ENCODE data around the gene ATL3.
A peak's percentile ranks its signal among the peaks of the same experiment; 100 is the strongest.
"Not testable (repeated sequence)": the region's sequence is repeated elsewhere in the genome, so short reads cannot be mapped to it uniquely, and the experiment has no call there.

Gene ATL3

DNA sequence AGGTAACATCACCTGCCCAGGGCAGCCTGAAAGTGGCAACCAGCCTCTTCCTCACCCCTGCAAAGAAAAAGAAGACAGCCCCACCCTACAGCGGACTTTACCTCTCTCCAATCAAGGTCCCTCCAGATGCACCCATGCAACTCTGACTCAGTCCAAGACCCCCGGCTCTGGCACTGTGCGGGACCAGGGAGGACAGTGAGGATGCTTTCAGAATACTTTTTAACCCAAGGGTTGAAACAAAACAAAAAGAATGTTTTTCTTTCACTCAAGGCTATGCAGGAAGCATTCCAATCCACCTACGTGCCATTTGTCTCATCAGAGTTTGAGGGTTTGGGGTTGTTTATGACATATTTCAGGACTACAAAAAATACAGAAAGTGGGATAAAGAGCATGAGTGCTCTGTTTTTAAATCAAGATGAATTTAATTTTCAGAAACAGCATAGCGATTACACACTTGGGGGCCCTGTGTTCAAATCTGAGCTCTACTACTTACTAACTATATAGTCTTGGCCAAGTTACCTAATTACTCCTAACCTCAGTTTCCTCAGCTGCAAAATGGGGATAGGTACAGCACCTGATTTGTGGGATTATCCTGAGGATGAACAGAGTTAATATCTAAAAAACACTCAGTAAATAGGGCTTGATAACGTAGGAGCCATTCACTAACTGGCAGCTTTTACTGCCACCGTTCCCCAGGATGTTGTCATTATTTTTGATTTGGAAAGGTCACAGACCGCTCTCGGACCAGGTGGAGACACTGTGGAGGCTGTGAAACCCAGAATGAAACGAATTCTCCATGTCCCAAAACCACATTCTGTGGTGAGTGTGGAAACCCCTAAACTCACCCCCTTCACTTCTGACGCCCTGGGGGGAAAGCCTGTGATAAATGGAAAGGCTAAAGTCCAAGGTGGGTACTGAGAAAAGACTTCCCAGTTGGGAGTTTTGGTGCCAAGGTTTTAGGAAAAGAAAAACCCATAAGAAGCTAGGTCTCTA is 62.5 kb downstream of the ATL3 start:
- TF ChIP-seq, protein P1, sequence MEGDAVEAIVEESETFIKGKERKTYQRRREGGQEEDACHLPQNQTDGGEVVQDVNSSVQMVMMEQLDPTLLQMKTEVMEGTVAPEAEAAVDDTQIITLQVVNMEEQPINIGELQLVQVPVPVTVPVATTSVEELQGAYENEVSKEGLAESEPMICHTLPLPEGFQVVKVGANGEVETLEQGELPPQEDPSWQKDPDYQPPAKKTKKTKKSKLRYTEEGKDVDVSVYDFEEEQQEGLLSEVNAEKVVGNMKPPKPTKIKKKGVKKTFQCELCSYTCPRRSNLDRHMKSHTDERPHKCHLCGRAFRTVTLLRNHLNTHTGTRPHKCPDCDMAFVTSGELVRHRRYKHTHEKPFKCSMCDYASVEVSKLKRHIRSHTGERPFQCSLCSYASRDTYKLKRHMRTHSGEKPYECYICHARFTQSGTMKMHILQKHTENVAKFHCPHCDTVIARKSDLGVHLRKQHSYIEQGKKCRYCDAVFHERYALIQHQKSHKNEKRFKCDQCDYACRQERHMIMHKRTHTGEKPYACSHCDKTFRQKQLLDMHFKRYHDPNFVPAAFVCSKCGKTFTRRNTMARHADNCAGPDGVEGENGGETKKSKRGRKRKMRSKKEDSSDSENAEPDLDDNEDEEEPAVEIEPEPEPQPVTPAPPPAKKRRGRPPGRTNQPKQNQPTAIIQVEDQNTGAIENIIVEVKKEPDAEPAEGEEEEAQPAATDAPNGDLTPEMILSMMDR (IDR thresholded peaks at IDR 0.05) = no peak
- H3K4me3 ChIP-seq = no peak overlapping the region
- peak; percentile 31 for DNase-seq (ENCODE audit: low spot score)
- H3K27ac ChIP-seq = peak overlapping the region in 1 of 2 donors; percentile 44

GRCh38 chr11:63603180-63603518 is 68.0 kb downstream of the ATL3 start:
- no peak overlapping the region for H3K4me3 ChIP-seq
- TF ChIP-seq, protein P1 (IDR thresholded peaks at IDR 0.05) = no peak
- no peak for DNase-seq (ENCODE audit: low spot score)
- H3K27ac ChIP-seq = no peak overlapping the region

- DNase-seq (ENCODE audit: low spot score); H3K4me3 ChIP-seq: not testable (repeated sequence)
- H3K27ac ChIP-seq = peak overlapping the region; percentile 15 to 68
These were observed 68.6 kb downstream of the ATL3 start for GRCh38 chr11:63602290-63603179.

DNA sequence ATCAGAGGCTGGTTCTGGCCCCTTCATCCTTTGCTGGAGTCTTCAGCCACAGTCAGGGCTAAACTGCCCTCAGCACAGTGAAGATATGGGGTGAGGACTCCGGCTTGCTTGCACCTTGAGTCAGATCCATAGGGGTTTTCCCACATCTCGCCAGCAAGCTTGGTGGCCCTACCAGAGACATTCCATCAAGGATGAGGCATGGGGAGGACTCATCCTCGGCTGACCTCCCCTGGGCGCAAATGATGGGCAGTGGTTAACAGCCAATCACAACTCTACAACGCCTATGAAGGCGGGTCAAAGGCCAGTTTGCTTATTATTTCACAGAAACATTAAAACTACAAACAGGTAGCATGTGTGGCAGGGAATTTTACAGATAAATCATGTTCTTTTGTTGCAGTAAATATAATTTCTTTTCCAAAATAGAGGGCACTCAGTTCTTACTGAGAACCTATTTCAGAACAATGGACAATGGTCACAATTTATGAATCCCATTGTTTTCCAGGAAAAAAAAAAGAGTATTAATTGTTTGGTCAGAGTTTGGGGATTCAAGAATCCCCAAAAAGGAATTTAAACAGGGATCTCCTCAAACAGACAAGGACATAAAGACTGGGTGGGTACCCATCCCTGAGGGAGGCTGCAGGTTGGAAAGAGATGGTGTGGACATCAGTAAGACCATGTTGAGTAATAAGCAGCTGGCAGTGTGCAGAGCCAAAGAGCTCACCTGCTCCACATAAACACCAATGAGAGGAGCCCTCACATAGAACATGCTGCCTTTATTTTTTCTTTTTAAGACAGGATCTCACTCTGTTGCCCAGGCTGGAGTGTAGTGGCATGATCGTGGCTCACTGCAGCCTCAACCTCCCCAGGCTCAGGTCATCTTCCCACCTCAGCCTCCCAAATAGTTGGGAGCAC is 71.7 kb downstream of the ATL3 start:
- Histone ChIP-seq H3K4me3 (no peak overlapping the region), H3K27ac (no peak overlapping the region)
- DNase-seq (ENCODE audit: low spot score) = no peak
- TF ChIP-seq, protein P1 (IDR thresholded peaks at IDR 0.05) = no peak

- no peak for DNase-seq (ENCODE audit: low spot score)
- H3K27ac ChIP-seq = no peak overlapping the region
These were observed 72.6 kb downstream of the ATL3 start for GRCh38 chr11:63598556-63598955.

GRCh38 chr11:63595296-63595695 is 75.9 kb downstream of the ATL3 start:
- TF ChIP-seq, protein P1 (IDR thresholded peaks at IDR 0.05) = no peak
- Histone ChIP-seq H3K27ac (no peak overlapping the region), H3K4me3 (no peak overlapping the region)
- no peak for DNase-seq (ENCODE audit: low spot score)

More at GRCh38 chr11:63598556-63598955, 72.6 kb downstream of the ATL3 start:
- H3K4me3 ChIP-seq = no peak overlapping the region
- TF ChIP-seq, protein P1 (IDR thresholded peaks at IDR 0.05) = no peak
